Neural crest cell (in vitro differentiated cells): ENCODE measurements around the gene PLA2G3. TPM values are rescaled to one million over a fixed set of nuclear protein-coding genes. Genes with fewer than 3 reads are reported as not detected.

Experiments used
- DNase-seq: peaks from one replicate; pipeline ENCODE4 v3.0.0; 2021; ENCODE audit warnings: low read depth, mixed read lengths, low spot score
- H3K27ac Mint-ChIP-seq: one replicate; pipeline ENCODE4 v1.8.0; 2021; ENCODE audit warnings: mild to moderate bottlenecking, mixed read lengths; ENCODE audit not compliant: unreplicated experiment
- H3K27me3 Mint-ChIP-seq: 2 replicates; pipeline ENCODE4 v1.8.0; 2021; ENCODE audit warnings: low read depth, mild to moderate bottlenecking, mixed read lengths
- H3K36me3 Mint-ChIP-seq: 2 replicates; pipeline ENCODE4 v1.8.0; 2021; ENCODE audit warnings: low read depth, mild to moderate bottlenecking, mixed read lengths
- H3K4me1 Mint-ChIP-seq: 2 replicates; pipeline ENCODE4 v1.8.0; 2021; ENCODE audit warnings: mixed read lengths
- H3K4me3 Mint-ChIP-seq: one replicate; pipeline ENCODE4 v1.8.0; 2021; ENCODE audit warnings: mild to moderate bottlenecking, mixed read lengths
- H3K9me3 Mint-ChIP-seq: 2 replicates; pipeline ENCODE4 v1.8.0; 2021; ENCODE audit warnings: mixed read lengths
- CTCF ChIP-seq: fragments of 200-600 bp; sonication (generic); conservative IDR thresholded peaks from 2 replicates; pipeline ENCODE4 v1.5.0; 2021; ENCODE audit warnings: antibody characterized with exemption, mild to moderate bottlenecking
- total RNA-seq: library from RNA; stranded (reverse); gene quantifications from 2 replicates; pipeline ENCODE4 v1.2.1, GENCODE V29; 2021

The PLA2G3 gene
- total RNA-seq, 1 donor from 2014 or later = 24.7 TPM

GRCh38 chr22:31124290-31124689 is 16.0 kb downstream of the PLA2G3 start:
- H3K4me1 Mint-ChIP-seq = peaks cover 11% of the 10 kb centered on the region
- no peak for DNase-seq
- no peaks in the 10 kb centered on the region for H3K27me3 Mint-ChIP-seq
- H3K9me3 Mint-ChIP-seq = no peaks in the 10 kb centered on the region
- no peak overlapping the region for H3K27ac Mint-ChIP-seq
- H3K4me3 Mint-ChIP-seq = peak overlapping the region; percentile 34
- no peak for TF ChIP-seq CTCF
- H3K36me3 Mint-ChIP-seq = no peaks in the 10 kb centered on the region

- Mint-ChIP-seq H3K9me3 (no peaks in the 10 kb centered on the region), H3K27me3 (no peaks in the 10 kb centered on the region), H3K27ac (no peak overlapping the region), H3K4me3 (peak overlapping the region; percentile 57), H3K4me1 (peaks cover 11% of the 10 kb centered on the region), H3K36me3 (no peaks in the 10 kb centered on the region)
- no peak for DNase-seq
- TF ChIP-seq CTCF = no peak
Observed at GRCh38 chr22:31123292-31123602, 17.1 kb downstream of the PLA2G3 start.

- DNase-seq = peak; percentile 41
- H3K36me3 Mint-ChIP-seq = no peaks in the 10 kb centered on the region
- H3K9me3 Mint-ChIP-seq = no peaks in the 10 kb centered on the region
- H3K27ac Mint-ChIP-seq = peak within 1 kb of the TSS; percentile 60
- TF ChIP-seq CTCF = no peak
- H3K27me3 Mint-ChIP-seq = no peaks in the 10 kb centered on the region
- peak within 1 kb of the TSS; percentile 57 for H3K4me3 Mint-ChIP-seq
- peaks cover 11% of the 10 kb centered on the region for H3K4me1 Mint-ChIP-seq
Observed at GRCh38 chr22:31122532-31123291, 17.6 kb downstream of the PLA2G3 start, which contains the start of gene INPP5J. INPP5J (plus strand) TSS chr22:31122966; CDS start chr22:31123015, 49 bp downstream.

- Mint-ChIP-seq H3K4me3 (no peak overlapping the region), H3K9me3 (no peaks in the 10 kb centered on the region), H3K4me1 (peaks cover 11% of the 10 kb centered on the region), H3K27me3 (no peaks in the 10 kb centered on the region), H3K27ac (peak overlapping the region; percentile 60), H3K36me3 (no peaks in the 10 kb centered on the region)
- no peak for DNase-seq
- TF ChIP-seq CTCF = no peak
Observed at GRCh38 chr22:31122196-31122531, 18.1 kb downstream of the PLA2G3 start.

GRCh38 chr22:31121403-31121802 is 18.9 kb downstream of the PLA2G3 start:
- Mint-ChIP-seq H3K4me3 (no peak overlapping the region), H3K27ac (no peak overlapping the region), H3K27me3 (no peaks in the 10 kb centered on the region), H3K9me3 (no peaks in the 10 kb centered on the region), H3K36me3 (no peaks in the 10 kb centered on the region), H3K4me1 (peaks cover 11% of the 10 kb centered on the region)
- no peak for DNase-seq
- TF ChIP-seq CTCF = no peak
